Adrenal gland (tissue), 12 donors: Measurements from ENCODE around the gene PDE9A. TPM values are rescaled to one million over a fixed set of nuclear protein-coding genes. Genes with fewer than 3 reads are reported as not detected.
A peak's percentile ranks its signal among the peaks of the same experiment; 100 is the strongest.

ENCODE experiments used
- DNase-seq, 7 donors: peaks; one replicate each; pipeline ENCODE4 v3.0.0-alpha.2; 2019 to 2020
- H3K27ac ChIP-seq, 5 donors: fragments of 200-600 bp; sonication (generic) in 4 of 5; 1 replicate in 3 of 5; 2 replicates in 2 of 5; pipeline versions ENCODE4 v1.5.1 to v1.8.0; 2016 to 2020; ENCODE audit warnings: mild to moderate bottlenecking in 1 of 5
- H3K27me3 ChIP-seq: fragments of 200-600 bp; 2 replicates; pipeline ENCODE4 v1.8.0; 2021
- H3K36me3 ChIP-seq, 2 donors: fragments of 200-600 bp; replicated peaks in 1 of 2; 1 replicate in 1 of 2; 2 replicates in 1 of 2; pipeline versions ENCODE4 v1.5.1 to v1.8.0; 2018 to 2022
- H3K4me1 ChIP-seq, 2 donors: fragments of 200-600 bp; replicated peaks in 1 of 2; 1 replicate in 1 of 2; 2 replicates in 1 of 2; pipeline versions ENCODE4 v1.5.1 to v1.8.0; 2018 to 2021
- H3K4me3 ChIP-seq, 4 donors: fragments of 200-600 bp; sonication (generic) in 3 of 4; one replicate each; pipeline ENCODE4 v1.5.1; 2016 to 2018
- H3K9me3 ChIP-seq, 3 donors: fragments of 200-600 bp; sonication (generic) in 1 of 3; replicated peaks in 1 of 3; 1 replicate in 2 of 3; 2 replicates in 1 of 3; pipeline versions ENCODE4 v1.5.1 to v1.8.0; 2016 to 2021
- CTCF ChIP-seq, 6 experiments: fragments of 450-650 bp in 4 of 6; fragments of 200-600 bp in 2 of 6; sonication (generic) in 1 of 6; IDR thresholded peaks; 1 replicate in 5 of 6; 2 replicates in 1 of 6; pipeline versions ENCODE4 v1.5.1 to v1.8.0; 2016 to 2021; ENCODE audit warnings: antibody characterized with exemption in 6 of 6, mild to moderate bottlenecking in 2 of 6, moderate library complexity in 1 of 6
- POLR2A ChIP-seq, 2 donors: fragments of 450-650 bp; IDR thresholded peaks; one replicate each; pipeline ENCODE4 v1.6.1; 2017; ENCODE audit warnings: antibody characterized with exemption in 2 of 2, mild to moderate bottlenecking in 2 of 2, moderate library complexity in 1 of 2
- WGBS, 4 donors: extraction: QIAGEN DNeasy Blood & Tissue Kit in 2 of 4; methylation state at CpG; one replicate each; pipeline versions ENCODE4 v1.1.5 to v1.1.7; 2013 to 2017; 5-methylcytosine and 5-hydroxymethylcytosine counted together
- intact Hi-C, 2 donors: fragments of 100-400 bp; cut with DNase I; formaldehyde crosslinking; loops; one replicate each; pipeline versions ENCODE4 v1.14.1 to v1.15.0; 2022 to 2023
- polyA plus RNA-seq, 3 donors: library from polyadenylated mRNA; stranded (reverse); fragments of 200-250 nt in 2 of 3; fragments of 350-450 nt in 1 of 3; fragmentation: Illumina TruSeq in 1 of 3; extraction: RNeasy Lipid Tissue Mini Kit (QIAGEN cat#74804) in 1 of 3; gene quantifications; one replicate each; pipeline ENCODE4 v1.2.3, GENCODE V29; 2013 to 2014
- total RNA-seq, 9 donors: library from RNA; depleted of rRNA in 4 of 9; stranded (reverse); fragments of >200 nt in 4 of 9; fragments of 120-200 nt in 1 of 9; fragmentation: NEBNext Ultra II Directional in 1 of 9; extraction: Animal tissue kit (Norgen Biotek cat#: 25700) in 1 of 9; gene quantifications; one replicate each; pipeline versions ENCODE4 v1.1.0 to v1.2.4, GENCODE V29; 2013 to 2023
- donor health status: healthy with polysubstance abuse.
- donor health status: Bipolar disorder and iron deficiency.
- donor health status: DM: yes; HTN: yes; CAD: no.
- donor health status: DM: no; HTN: no; CAD: no.
- donor health status: DM: no; HTN: no; CAD: no.
- donor health status: DM: yes; HTN: yes; CAD: no.

Gene PDE9A
- total and polyA plus RNA-seq, 12 donors = 4.6 to 58.1 (median 19.5) TPM

DNA sequence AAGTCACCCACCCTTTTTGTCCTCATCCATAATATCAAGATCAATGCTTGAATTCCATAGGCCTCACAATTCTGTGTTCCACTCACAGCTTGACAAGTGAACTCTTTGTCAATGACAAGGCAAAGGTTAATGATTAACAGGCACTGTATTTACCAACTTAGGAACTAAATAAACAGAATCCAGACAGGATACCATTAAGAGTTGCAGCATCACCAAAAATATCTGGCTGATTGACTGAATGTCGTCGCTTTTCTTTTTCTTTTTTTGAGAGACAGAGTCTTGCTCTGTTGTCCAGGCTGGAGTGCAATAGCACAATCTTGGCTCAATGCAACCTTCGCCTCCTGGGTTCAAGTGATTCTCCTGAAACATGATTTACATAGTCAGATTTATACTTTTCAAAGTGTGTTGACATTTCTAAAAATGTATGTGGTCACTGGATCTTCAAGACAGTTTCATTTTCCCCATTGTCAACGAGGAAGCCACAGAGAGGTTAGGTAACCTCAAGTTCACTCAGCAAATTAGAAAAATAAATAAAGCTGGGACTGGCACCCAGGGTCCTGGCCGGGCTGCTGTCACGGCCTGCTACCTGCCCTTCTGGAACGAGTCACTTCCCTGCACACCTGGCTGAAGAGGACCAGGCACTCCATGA, 81.0 kb downstream of the PDE9A start:
- TF ChIP-seq CTCF (IDR thresholded peaks at IDR 0.05) (no peak), POLR2A (IDR thresholded peaks at IDR 0.05) (no peak)
- no peaks in the 10 kb centered on the region for H3K9me3 ChIP-seq
- no peaks in the 10 kb centered on the region for H3K27me3 ChIP-seq
- intact Hi-C loops = loop anchor here (10.0 kb wide), 2 partner anchors 50 to 60 kb away; no protein-coding TSS in a partner anchor
- no peak for DNase-seq
- H3K4me3 ChIP-seq = no peak overlapping the region
- WGBS, 4 donors = 70 to 81% (median 75%) methylated on average over 7 of the region's 7 CpGs
- no peaks in the 10 kb centered on the region for H3K36me3 ChIP-seq
- H3K4me1 ChIP-seq = peaks cover 0 to 14% of the 10 kb centered on the region in 2 donors
- no peak overlapping the region for H3K27ac ChIP-seq

DNA sequence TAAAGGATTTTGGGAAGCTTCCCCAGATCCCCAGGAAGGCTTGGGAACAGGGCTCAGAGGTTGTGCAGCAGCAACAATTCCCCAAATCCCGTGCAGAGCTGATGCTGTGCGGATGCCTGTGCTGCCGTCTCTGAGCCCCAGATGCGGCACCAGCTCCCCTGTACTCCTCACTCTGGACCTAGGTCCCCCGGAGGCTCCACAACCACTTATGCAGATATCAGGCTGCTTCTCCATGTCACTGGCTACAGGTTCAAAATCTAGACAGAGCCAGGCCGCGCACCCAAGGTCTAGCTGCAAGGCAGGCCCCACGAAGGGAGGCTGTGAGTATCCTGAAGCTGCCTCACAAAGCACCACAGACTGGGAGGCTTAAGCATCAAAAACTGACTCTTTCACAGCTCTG, 81.6 kb downstream of the PDE9A start:
- peaks cover 0 to 14% of the 10 kb centered on the region in 2 donors for H3K4me1 ChIP-seq
- no peaks in the 10 kb centered on the region for H3K36me3 ChIP-seq
- WGBS, 4 donors = 67 to 97% (median 91%) methylated on average over 3 to 8 of the region's 8 CpGs

DNA sequence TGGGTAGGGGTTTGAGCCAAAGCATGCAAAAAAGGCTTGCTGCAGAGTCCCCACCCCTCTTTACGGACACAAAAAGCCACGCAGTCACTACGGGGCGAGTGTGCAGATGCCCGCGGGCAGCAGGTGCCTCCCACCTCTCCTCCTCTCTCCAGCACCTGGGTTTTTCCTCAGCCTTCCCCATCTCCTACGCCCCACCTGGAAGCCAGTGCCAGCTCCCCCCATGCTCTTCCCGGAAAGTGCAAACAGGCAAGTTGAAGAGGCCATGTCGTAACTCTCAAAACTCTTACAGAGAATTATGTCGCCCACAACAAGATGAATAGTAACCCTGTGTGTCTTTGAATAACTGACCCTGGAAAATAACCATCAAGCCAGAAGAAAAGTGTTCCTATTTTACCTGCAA, 82.5 kb downstream of the PDE9A start:
- H3K4me1 ChIP-seq = peaks cover 0 to 14% of the 10 kb centered on the region in 2 donors
- H3K4me3 ChIP-seq = no peak overlapping the region
- WGBS, 4 donors = 93 to 96% (median 95%) methylated on average over 10 of the region's 10 CpGs
- H3K36me3 ChIP-seq = no peaks in the 10 kb centered on the region
- DNase-seq = no peak
- H3K27ac ChIP-seq = no peak overlapping the region
- TF ChIP-seq CTCF (IDR thresholded peaks at IDR 0.05) (no peak), POLR2A (IDR thresholded peaks at IDR 0.05) (no peak)
- intact Hi-C loops = loop anchor here (10.0 kb wide), 2 partner anchors 49 to 59 kb away; no protein-coding TSS in a partner anchor
- no peaks in the 10 kb centered on the region for H3K27me3 ChIP-seq
- no peaks in the 10 kb centered on the region for H3K9me3 ChIP-seq

More for the DNA sequence above, 81.6 kb downstream of the PDE9A start:
- intact Hi-C loops = loop anchor here (10.0 kb wide), 2 partner anchors 50 to 60 kb away; no protein-coding TSS in a partner anchor
- DNase-seq = no peak
- no peaks in the 10 kb centered on the region for H3K27me3 ChIP-seq
- H3K27ac ChIP-seq = no peak overlapping the region
- H3K4me3 ChIP-seq = no peak overlapping the region
- TF ChIP-seq CTCF (IDR thresholded peaks at IDR 0.05) = no peak
- TF ChIP-seq POLR2A (IDR thresholded peaks at IDR 0.05) = no peak
- no peaks in the 10 kb centered on the region for H3K9me3 ChIP-seq

DNA sequence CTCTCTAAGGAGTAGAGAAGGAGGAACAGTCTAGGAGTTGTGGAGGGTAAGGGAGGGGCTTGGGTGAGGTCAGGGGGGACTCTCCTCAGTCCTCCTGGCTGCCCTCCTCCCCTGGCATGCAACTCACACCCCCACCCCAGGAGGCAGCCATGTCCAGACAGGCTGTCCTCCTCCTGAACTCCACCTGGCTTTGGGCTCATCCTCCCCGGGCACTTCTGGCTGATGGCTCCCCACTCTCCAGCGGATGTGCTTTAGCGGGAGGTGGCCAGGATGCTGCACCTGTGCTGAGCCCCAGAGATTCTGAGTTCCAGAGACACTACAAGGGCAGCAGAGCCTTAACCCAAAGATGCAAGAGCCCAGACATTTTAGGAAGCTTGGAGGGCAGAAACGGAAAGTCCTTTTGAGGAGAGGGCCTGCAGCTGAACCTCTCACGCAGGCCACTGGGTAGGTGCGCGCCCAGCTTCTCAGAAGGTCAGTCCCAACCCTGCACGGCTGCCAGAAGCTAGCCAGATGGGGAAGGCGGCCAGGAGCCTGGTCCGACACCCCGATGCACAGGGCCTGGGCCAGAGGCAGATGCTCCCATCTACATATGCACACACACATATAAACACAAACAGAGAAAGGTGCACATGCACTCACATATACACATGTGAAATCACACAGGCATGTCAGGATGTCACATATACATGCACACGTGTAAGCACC, 83.4 kb downstream of the PDE9A start:
- intact Hi-C loops = loop anchor here (10.0 kb wide), 2 partner anchors 48 to 58 kb away; no protein-coding TSS in a partner anchor
- Histone ChIP-seq H3K27me3 (no peaks in the 10 kb centered on the region), H3K9me3 (no peaks in the 10 kb centered on the region), H3K4me3 (no peak overlapping the region), H3K27ac (peak overlapping the region in 1 of 5 donors; percentile 37), H3K4me1 (peaks cover 0 to 14% of the 10 kb centered on the region in 2 donors), H3K36me3 (no peaks in the 10 kb centered on the region)
- 85 to 95% (median 88%) methylated on average over 9 to 12 of the region's 12 CpGs for WGBS, 4 donors
- TF ChIP-seq CTCF (IDR thresholded peaks at IDR 0.05) = no peak
- TF ChIP-seq POLR2A (IDR thresholded peaks at IDR 0.05) = no peak
- no peak for DNase-seq
